HG03558 (cell line): Measurements from ENCODE around the gene C3orf18.

ENCODE experiments used
- ATAC-seq: cut with Tn5 transposase; IDR thresholded peaks from one replicate; pipeline ENCODE4 v1.9.1; 2021; ENCODE audit warnings: moderate number of reproducible peaks; ENCODE audit not compliant: unreplicated experiment; ENCODE audit errors: extremely low read depth

The C3orf18 gene

GRCh38 chr3:50552598-50552997 lies 14.9 kb downstream of the C3orf18 start:
- ATAC-seq: no peak

DNA sequence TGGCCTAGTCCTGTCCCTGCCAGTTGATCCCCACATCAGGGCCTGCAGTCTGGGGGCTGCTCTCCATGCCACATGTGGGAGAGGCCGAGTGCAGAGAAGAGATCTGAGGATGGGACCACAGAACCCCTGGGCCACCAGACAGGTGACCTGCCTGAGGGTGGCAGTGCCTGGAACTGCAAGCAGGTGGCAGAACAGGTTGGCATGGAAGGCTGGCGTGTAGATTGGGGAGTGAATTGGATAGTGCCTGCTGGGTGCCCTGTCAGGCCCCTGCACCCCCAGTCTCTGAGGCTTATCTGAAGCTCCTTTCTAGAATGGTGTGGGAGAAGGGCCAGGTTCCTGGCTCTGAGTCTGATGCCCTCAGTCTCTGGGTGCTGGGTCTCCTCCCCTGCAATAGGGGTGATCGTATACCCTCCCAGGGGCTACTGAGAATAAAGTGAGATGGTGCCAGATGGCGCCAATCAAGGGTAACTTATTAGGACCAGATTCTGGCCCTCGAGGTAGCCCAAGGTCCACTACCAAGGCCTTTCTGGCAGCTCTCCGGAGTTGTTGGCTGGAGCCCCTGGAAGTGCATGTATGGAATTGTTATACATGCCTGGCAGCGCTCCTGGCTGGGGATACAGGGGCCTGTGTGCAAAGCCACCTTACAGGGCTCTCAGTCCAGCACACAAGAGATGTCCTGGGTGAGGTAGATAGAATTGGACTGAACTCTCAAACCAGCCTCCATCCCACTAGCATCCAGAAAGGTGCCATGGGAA lies 15.7 kb downstream of the C3orf18 start:
- ATAC-seq: no peak

DNA sequence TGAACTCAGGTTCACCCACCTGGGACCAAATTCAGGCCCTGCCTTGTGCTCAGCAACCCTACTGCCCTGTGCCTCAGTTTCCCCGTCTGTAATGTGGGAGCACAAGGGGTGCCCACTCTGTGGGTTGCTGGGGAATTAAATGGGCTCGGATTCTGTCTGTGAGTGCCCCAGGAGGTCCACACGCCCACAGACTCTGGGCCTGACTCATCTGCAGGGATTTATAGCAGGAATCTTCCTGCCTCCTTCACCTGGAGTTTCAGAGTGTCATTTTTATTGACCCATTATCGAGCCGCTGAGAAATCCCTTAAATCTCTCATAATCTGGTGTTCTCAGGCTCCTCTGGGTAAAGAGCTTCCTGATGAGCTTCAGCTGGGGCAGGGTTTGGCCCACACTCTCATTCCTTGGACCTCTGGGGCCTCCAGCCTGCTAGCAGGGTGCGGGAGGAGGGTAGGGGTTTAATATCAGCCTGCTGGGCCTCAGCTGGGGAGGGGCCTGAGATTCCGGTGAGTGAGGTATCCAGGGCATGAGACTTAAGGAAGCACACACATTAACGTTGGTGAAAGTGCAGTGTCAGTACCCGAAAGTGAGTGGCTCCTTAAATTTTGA lies 16.4 kb downstream of the C3orf18 start:
- ATAC-seq: no peak

DNA sequence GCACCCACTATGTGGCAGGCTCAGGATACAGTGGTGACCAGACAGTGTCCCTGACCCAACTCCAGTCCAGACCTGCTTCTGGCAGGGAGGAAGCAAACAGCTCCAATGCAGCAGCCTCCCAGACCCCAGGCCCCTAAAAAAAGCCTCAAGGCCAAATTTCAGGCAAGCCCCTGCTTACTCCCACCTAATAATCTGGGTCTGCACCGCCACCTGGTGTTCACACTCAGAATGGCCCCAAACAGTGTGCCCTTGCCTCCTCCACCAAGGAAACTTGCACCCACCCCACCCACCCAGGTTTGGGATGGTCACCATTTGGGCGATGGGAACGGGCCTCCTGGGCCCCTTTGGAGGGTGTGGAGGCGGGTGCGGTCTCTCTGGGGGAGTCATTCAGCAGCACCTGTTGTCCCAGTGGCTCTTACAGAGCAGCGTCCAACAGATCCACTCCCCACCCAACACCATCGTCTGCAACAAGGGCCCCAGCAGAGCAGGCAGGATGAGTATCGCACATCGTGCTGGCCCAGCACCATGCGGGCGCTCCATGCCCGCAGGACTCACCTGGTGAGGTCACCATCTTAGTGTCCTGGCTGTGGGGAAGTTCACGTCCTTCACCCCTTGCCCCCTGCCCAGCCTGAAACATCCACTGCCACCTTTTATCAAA lies 17.3 kb downstream of the C3orf18 start:
- no peak for ATAC-seq

- ATAC-seq: no peak
Observed at GRCh38 chr3:50549226-50549625, 18.3 kb downstream of the C3orf18 start.

- no peak for ATAC-seq
Observed at GRCh38 chr3:50545781-50546180, 21.8 kb downstream of the C3orf18 start.

- ATAC-seq: no peak
Observed at GRCh38 chr3:50542177-50543034, 25.1 kb downstream of the C3orf18 start.

DNA sequence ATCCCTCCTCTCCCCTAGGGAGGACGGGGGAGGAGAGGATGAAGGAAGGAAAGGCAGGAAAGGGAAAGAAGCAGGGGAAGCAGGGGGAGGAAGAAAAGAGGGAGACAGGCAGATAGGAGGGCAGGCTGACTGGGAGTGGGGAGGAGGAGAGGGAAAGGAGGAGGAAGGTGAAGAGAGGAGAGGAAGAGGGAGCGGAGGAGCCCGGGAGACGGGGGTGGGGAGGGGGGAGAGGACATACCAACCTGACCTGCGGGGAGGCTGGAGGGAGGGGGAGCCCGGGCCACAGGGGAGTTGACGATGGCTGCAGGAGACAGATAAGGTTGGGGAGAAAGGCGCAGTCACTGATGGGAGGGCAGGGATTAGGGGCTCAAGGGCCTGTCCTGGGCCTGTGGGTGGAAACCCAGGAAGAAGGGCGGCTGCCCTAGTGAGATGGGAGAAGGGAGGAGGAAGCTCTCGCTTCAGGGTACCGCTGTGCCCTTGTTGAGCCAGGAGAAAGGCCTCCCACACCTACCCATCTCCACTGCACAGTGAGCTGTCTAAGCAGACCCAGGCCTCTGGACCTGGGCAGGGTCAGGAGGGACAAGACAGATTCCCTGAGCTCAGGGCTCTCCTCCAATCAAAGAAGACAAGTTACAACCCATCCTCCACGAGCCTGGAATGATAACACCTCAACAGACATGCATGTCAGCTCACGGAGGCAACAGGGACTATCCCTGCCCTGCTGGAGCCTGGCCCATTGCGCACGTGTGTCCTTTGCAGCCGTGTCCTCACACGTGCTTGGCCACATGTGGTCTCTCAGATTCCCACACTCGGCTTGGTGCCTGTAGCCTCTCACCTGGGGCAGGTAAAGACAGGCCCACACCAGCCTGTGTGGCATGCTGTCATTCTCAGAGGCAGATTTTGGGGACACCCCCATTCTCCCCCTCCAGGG lies 27.9 kb downstream of the C3orf18 start:
- no peak for ATAC-seq

DNA sequence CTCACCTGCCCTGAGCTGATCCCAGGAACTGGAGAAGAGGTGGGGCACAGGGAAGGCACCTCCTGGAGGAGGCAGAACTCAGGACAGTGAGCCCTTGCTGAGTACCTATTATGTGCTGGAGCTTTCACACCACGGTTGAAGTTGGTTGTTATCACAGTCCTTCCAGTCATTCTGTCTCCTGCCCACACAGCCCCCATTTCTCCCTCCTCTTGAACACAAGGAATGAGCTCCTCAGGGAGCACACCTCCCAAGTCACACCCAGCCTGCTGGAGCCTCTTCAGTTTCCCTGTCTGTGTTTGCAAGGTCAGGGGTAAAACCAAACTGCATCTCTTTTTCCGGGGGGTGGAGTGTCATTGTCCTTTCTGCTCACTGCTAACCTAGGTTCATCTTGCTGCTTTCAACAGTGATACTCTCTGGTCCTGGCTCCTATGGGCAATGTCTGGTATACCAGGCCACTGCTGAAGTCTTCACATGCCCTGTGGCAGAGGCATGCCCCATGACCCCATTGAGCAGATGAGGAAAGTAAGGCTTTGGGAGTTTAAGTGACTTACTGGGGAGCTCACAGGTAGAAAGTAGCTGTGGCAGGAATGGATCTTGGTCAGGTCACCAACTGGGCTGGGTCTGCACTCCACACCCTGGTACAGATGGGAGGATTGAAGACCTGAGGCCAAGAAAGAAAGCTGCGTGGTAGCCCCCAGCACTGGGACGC lies 30.0 kb downstream of the C3orf18 start:
- no peak for ATAC-seq

- ATAC-seq: no peak
Observed at GRCh38 chr3:50536471-50537180, 30.9 kb downstream of the C3orf18 start.

GRCh38 chr3:50534681-50535330 lies 32.7 kb downstream of the C3orf18 start:
- ATAC-seq: no peak

DNA sequence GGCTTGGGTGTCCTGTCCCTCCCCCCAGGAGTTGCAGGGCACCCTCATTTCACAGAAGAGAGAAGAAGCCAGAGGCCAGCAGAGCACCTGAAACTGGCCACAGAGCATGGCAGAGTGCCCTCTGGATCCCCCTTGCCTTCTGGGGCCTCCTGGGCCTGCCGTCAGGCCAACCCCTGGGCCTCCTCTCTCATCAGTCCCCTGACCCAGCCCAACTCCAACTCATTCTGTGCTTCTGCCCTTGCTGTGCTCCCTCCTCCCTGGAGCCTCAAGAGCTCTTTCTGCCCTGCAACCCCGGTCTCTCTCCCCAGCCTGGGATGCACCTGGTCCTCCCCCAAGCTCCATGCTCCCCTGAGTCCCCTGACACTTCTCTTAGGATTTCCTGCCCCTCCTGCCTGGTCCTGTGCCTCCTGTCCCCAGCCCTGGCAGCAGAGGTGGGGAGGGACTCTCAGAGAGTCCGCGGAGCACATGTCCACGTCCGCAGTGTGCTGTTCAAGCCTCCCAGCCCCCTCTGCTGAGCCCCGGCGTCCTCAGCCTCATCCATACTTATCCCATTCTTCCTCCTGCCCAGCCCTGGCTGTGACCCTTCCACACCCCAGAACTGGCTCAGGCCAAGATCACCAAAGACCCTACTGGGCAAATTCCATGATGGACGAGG lies 33.6 kb downstream of the C3orf18 start:
- no peak for ATAC-seq

GRCh38 chr3:50533316-50533715 lies 34.2 kb downstream of the C3orf18 start:
- no peak for ATAC-seq

GRCh38 chr3:50532062-50532705 lies 35.4 kb downstream of the C3orf18 start:
- ATAC-seq: no peak

DNA sequence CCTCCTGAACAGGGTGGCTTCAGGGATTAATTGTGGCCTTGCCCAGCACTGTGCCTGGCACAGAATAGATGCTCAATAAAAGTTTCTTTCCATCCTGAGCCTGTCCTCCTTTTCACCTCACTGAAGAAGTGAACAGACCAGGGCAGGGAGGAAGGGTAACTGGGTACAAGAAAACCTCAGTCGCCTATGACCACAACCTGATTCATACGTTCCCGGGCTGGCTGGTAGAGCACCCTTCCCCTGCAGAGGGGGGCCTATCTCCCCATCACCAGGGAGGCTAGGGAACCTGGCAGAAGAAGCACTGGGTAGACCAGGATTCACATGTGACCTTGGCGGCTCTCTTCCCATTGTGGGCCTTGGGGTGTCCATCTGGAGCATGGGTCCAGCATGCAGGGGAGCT lies 36.3 kb downstream of the C3orf18 start:
- no peak for ATAC-seq

DNA sequence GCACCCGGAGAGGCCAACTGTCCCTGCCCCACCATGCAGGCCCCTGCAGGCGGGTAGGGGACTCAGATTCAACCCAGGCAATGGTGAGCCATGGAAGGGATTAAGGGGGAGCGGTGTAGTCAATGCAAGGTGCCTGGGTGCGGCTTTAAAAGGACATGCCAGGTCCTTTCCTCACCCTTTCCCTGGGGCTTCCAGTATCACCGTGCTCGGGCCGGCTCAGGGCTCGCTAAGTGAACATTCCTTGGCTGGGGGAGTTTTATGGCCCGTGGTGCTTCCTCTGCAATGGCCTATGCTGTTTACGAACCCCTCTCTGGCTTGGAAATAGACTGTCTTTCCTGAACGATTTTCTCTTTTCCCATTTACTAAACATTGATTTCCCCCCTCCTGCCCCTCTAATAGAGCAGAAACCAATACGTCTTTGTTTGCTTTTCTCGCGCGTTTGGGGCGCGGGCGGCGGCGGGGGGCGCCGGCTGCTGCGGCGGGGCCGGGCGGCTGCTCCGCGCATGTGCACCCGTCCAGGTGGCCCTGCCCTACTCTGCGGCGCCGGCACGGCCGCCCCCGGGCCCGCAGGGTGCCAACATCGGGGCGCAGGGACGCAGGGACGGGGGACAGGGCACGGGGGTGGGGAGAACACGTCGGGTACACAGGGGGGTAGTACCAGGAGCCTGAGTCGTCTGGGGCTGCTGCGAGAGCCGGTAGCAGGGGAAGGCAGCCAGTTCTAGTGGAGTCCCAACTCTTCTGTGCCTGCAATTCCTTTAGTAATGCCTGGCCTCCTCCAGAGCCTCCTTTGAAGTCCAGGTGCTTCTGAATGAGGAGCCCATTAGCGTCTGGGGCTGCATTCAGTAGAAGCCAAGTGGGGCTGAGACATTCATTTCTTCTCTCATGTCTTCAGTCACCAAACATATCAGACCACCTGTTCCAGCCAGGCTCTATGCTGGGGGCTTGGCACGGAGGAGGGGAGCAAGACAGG lies 37.3 kb downstream of the C3orf18 start:
- no peak for ATAC-seq
